ENCODE measurements around the gene OR2B3.
"Not testable (repeated sequence)": the region's sequence is repeated elsewhere in the genome, so short reads cannot be mapped to it uniquely, and the experiment has no call there.

OR2B3 gene

GRCh38 chr6:29114964-29115363, 27.9 kb upstream of the OR2B3 start:
- not testable (repeated sequence) for H3K23ac ChIP-seq (ENCODE audit: low read depth, low read length, poor library complexity); H2BK120ac ChIP-seq (ENCODE audit: low read depth, low read length); H2BK12ac ChIP-seq (ENCODE audit: low read length); H3K27me3 ChIP-seq (ENCODE audit: control insufficient read depth in 3 of 3, insufficient read depth in 3 of 3, low read depth in 1 of 3, low read length in 3 of 3); H3K4ac ChIP-seq (ENCODE audit: low read length); H3K4me3 ChIP-seq (ENCODE audit: low read length in 2 of 2); H3K18ac ChIP-seq (ENCODE audit: low read length); DNase-seq (ENCODE audit: low spot score); H3K36me3 ChIP-seq (replicated peaks in 1 of 2; ENCODE audit: control insufficient read depth in 2 of 2, insufficient read depth in 2 of 2, low read length in 2 of 2); H2BK5ac ChIP-seq (ENCODE audit: low read length); H4K91ac ChIP-seq (ENCODE audit: low read depth, low read length, poor library complexity); H3K9me3 ChIP-seq (replicated peaks in 1 of 2; ENCODE audit: control insufficient read depth in 2 of 2, insufficient read depth in 1 of 2, low read depth in 1 of 2, low read length in 2 of 2); H3K79me1 ChIP-seq (ENCODE audit: low read depth, low read length); H2AFZ ChIP-seq (ENCODE audit: low read length); H3K14ac ChIP-seq (ENCODE audit: low read length); H3K9ac ChIP-seq (ENCODE audit: low read depth, low read length, poor library complexity); H4K8ac ChIP-seq (ENCODE audit: low read depth, low read length); H2AK5ac ChIP-seq (ENCODE audit: low read depth, low read length); H3K4me2 ChIP-seq (ENCODE audit: insufficient read depth, low read length, poor library complexity, severe bottlenecking); H3K27ac ChIP-seq (replicated peaks; ENCODE audit: low read length); H3K4me1 ChIP-seq (ENCODE audit: control insufficient read depth in 2 of 2, insufficient read depth in 1 of 2, low read depth in 1 of 2, low read length in 2 of 2); H2BK15ac ChIP-seq (ENCODE audit: low read length)
- whole genome bisulfite sequencing, 2 donors (ENCODE audit: extremely low coverage in 2 of 2, insufficient read length in 2 of 2, insufficient replicate concordance in 1 of 2): no CpG with 5 or more reads among the region's 3 CpGs

GRCh38 chr6:29112135-29112534, 25.0 kb upstream of the OR2B3 start:
- H2AFZ ChIP-seq (ENCODE audit: low read length): no peak overlapping the region
- H3K23ac ChIP-seq (ENCODE audit: low read depth, low read length, poor library complexity): no peak overlapping the region
- H3K36me3 ChIP-seq (replicated peaks in 1 of 2; ENCODE audit: control insufficient read depth in 2 of 2, insufficient read depth in 2 of 2, low read length in 2 of 2): no peaks in the 10 kb centered on the region
- no peak overlapping the region for H3K14ac ChIP-seq (ENCODE audit: low read length)
- WGBS, 2 donors (ENCODE audit: extremely low coverage in 2 of 2, insufficient read length in 2 of 2, insufficient replicate concordance in 1 of 2): no CpG with 5 or more reads among the region's 7 CpGs
- no peak overlapping the region for H3K27ac ChIP-seq (replicated peaks; ENCODE audit: low read length)
- H3K79me1 ChIP-seq (ENCODE audit: low read depth, low read length): no peaks in the 10 kb centered on the region
- H2BK12ac ChIP-seq (ENCODE audit: low read length): no peak overlapping the region
- no peak overlapping the region for H2BK120ac ChIP-seq (ENCODE audit: low read depth, low read length)
- H3K4ac ChIP-seq (ENCODE audit: low read length): no peak overlapping the region
- H4K91ac ChIP-seq (ENCODE audit: low read depth, low read length, poor library complexity): no peak overlapping the region
- H3K4me1 ChIP-seq (ENCODE audit: control insufficient read depth in 2 of 2, insufficient read depth in 1 of 2, low read depth in 1 of 2, low read length in 2 of 2): no peaks in the 10 kb centered on the region
- no peak overlapping the region for H2AK5ac ChIP-seq (ENCODE audit: low read depth, low read length)
- H3K4me3 ChIP-seq (ENCODE audit: low read length in 2 of 2): no peak overlapping the region
- H3K18ac ChIP-seq (ENCODE audit: low read length): no peak overlapping the region
- H2BK5ac ChIP-seq (ENCODE audit: low read length): no peak overlapping the region
- no peak overlapping the region for H2BK15ac ChIP-seq (ENCODE audit: low read length)
- H3K9me3 ChIP-seq (replicated peaks in 1 of 2; ENCODE audit: control insufficient read depth in 2 of 2, insufficient read depth in 1 of 2, low read depth in 1 of 2, low read length in 2 of 2): no peaks in the 10 kb centered on the region
- no peaks in the 10 kb centered on the region for H3K27me3 ChIP-seq (ENCODE audit: control insufficient read depth in 3 of 3, insufficient read depth in 3 of 3, low read depth in 1 of 3, low read length in 3 of 3)
- no peak overlapping the region for H4K8ac ChIP-seq (ENCODE audit: low read depth, low read length)
- DNase-seq (ENCODE audit: low spot score): no peak
- no peak overlapping the region for H3K9ac ChIP-seq (ENCODE audit: low read depth, low read length, poor library complexity)
- H3K4me2 ChIP-seq (ENCODE audit: insufficient read depth, low read length, poor library complexity, severe bottlenecking): no peak overlapping the region

DNA sequence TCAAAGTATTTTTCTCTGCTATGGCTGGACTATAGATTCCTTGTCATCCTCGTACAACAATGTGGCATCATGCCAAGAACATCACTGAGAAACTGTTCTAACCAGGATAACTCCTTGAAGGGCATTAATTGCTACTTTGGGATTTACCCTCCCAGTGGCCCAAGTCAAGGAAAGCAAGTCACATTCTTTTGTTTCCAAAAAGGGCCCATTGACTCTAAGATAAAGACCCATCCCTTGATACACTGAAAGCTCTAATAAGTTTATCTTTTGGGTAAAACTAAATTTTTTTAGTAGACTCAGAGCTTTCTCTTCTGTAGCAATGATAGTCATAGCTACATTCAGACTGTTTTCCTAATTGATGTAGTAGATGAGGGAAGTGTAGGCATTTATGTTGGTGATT, 20.6 kb upstream of the OR2B3 start, which contains the start of gene OR2J3:
OR2J3 (plus strand) TSS at position 301 of the 400 bp plus-strand sequence. CDS start 3,833 bp downstream, outside the sequence.
- Histone ChIP-seq H3K4me1 (ENCODE audit: control insufficient read depth in 2 of 2, insufficient read depth in 1 of 2, low read depth in 1 of 2, low read length in 2 of 2) (no peaks in the 10 kb centered on the region), H2AK5ac (ENCODE audit: low read depth, low read length) (no peak within 1 kb of the TSS), H3K9me3 (replicated peaks in 1 of 2; ENCODE audit: control insufficient read depth in 2 of 2, insufficient read depth in 1 of 2, low read depth in 1 of 2, low read length in 2 of 2) (no peaks in the 10 kb centered on the region), H3K27ac (replicated peaks; ENCODE audit: low read length) (no peak within 1 kb of the TSS), H2BK12ac (ENCODE audit: low read length) (no peak within 1 kb of the TSS), H3K36me3 (replicated peaks in 1 of 2; ENCODE audit: control insufficient read depth in 2 of 2, insufficient read depth in 2 of 2, low read length in 2 of 2) (no peaks in the 10 kb centered on the region), H3K4me2 (ENCODE audit: insufficient read depth, low read length, poor library complexity, severe bottlenecking) (no peak within 1 kb of the TSS), H3K18ac (ENCODE audit: low read length) (no peak within 1 kb of the TSS), H3K79me1 (ENCODE audit: low read depth, low read length) (no peaks in the 10 kb centered on the region), H2BK15ac (ENCODE audit: low read length) (no peak within 1 kb of the TSS), H3K4me3 (ENCODE audit: low read length in 2 of 2) (no peak within 1 kb of the TSS), H3K23ac (ENCODE audit: low read depth, low read length, poor library complexity) (no peak within 1 kb of the TSS), H3K27me3 (ENCODE audit: control insufficient read depth in 3 of 3, insufficient read depth in 3 of 3, low read depth in 1 of 3, low read length in 3 of 3) (no peaks in the 10 kb centered on the region), H4K8ac (ENCODE audit: low read depth, low read length) (no peak within 1 kb of the TSS), H3K4ac (ENCODE audit: low read length) (no peak within 1 kb of the TSS), H2BK5ac (ENCODE audit: low read length) (no peak within 1 kb of the TSS), H4K91ac (ENCODE audit: low read depth, low read length, poor library complexity) (no peak within 1 kb of the TSS), H3K9ac (ENCODE audit: low read depth, low read length, poor library complexity) (no peak within 1 kb of the TSS), H3K14ac (ENCODE audit: low read length) (no peak within 1 kb of the TSS), H2AFZ (ENCODE audit: low read length) (no peak within 1 kb of the TSS), H2BK120ac (ENCODE audit: low read depth, low read length) (no peak within 1 kb of the TSS)
- WGBS, 2 donors (ENCODE audit: extremely low coverage in 2 of 2, insufficient read length in 2 of 2, insufficient replicate concordance in 1 of 2): no CpG with 5 or more reads among the region's 1 CpG
- DNase-seq (ENCODE audit: low spot score): no peak

DNA sequence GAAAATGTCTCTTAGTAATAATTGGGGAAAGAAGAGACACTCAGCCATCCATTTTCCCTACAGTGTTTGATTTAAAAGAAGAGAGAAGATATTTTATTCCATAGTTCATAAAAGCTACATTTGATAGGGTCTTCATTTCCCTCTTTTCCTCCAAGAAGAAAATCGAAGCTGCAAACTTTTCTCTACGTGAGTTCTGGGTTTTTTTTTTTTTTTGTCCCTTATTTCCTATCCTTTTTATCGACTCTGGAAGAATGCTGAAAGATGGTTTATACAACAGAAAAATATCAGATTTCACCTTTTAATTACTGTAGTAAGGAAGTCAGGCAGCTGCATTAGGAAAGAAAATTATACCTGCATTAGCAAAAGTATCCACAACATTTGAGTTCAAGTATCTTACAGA, 12.1 kb upstream of the OR2B3 start, which contains the start of gene OR2J1:
OR2J1 (plus strand) TSS at position 301 of the 400 bp plus-strand sequence. CDS start 1,453 bp downstream, outside the sequence.
- Histone ChIP-seq H3K9ac (ENCODE audit: low read depth, low read length, poor library complexity) (no peak within 1 kb of the TSS), H3K4ac (ENCODE audit: low read length) (no peak within 1 kb of the TSS), H4K8ac (ENCODE audit: low read depth, low read length) (no peak within 1 kb of the TSS), H2AFZ (ENCODE audit: low read length) (no peak within 1 kb of the TSS), H3K27ac (replicated peaks; ENCODE audit: low read length) (no peak within 1 kb of the TSS), H2BK15ac (ENCODE audit: low read length) (no peak within 1 kb of the TSS), H3K23ac (ENCODE audit: low read depth, low read length, poor library complexity) (no peak within 1 kb of the TSS), H3K4me2 (ENCODE audit: insufficient read depth, low read length, poor library complexity, severe bottlenecking) (no peak within 1 kb of the TSS), H4K91ac (ENCODE audit: low read depth, low read length, poor library complexity) (no peak within 1 kb of the TSS), H3K14ac (ENCODE audit: low read length) (no peak within 1 kb of the TSS), H3K18ac (ENCODE audit: low read length) (no peak within 1 kb of the TSS), H2AK5ac (ENCODE audit: low read depth, low read length) (no peak within 1 kb of the TSS), H3K9me3 (replicated peaks in 1 of 2; ENCODE audit: control insufficient read depth in 2 of 2, insufficient read depth in 1 of 2, low read depth in 1 of 2, low read length in 2 of 2) (no peaks in the 10 kb centered on the region), H3K4me3 (ENCODE audit: low read length in 2 of 2) (no peak within 1 kb of the TSS), H3K36me3 (replicated peaks in 1 of 2; ENCODE audit: control insufficient read depth in 2 of 2, insufficient read depth in 2 of 2, low read length in 2 of 2) (no peaks in the 10 kb centered on the region), H2BK5ac (ENCODE audit: low read length) (no peak within 1 kb of the TSS), H3K4me1 (ENCODE audit: control insufficient read depth in 2 of 2, insufficient read depth in 1 of 2, low read depth in 1 of 2, low read length in 2 of 2) (no peaks in the 10 kb centered on the region), H3K27me3 (ENCODE audit: control insufficient read depth in 3 of 3, insufficient read depth in 3 of 3, low read depth in 1 of 3, low read length in 3 of 3) (no peaks in the 10 kb centered on the region), H3K79me1 (ENCODE audit: low read depth, low read length) (no peaks in the 10 kb centered on the region), H2BK12ac (ENCODE audit: low read length) (no peak within 1 kb of the TSS), H2BK120ac (ENCODE audit: low read depth, low read length) (no peak within 1 kb of the TSS)
- no CpG with 5 or more reads among the region's 3 CpGs for WGBS, 2 donors (ENCODE audit: extremely low coverage in 2 of 2, insufficient read length in 2 of 2, insufficient replicate concordance in 1 of 2)
- no peak for DNase-seq (ENCODE audit: low spot score)
